Erythroblast (primary cell): Measurements from ENCODE around the gene MRPS5.

Experiments
- GATA1 ChIP-seq: IDR thresholded peaks from 2 replicates; pipeline ENCODE4 v1.6.1; 2011; ENCODE audit warnings: low read depth, mild to moderate bottlenecking, control low read depth, low read length, moderate library complexity
- POLR2A ChIP-seq: IDR thresholded peaks from 2 replicates; pipeline ENCODE4 v1.6.1; 2011; ENCODE audit warnings: mild to moderate bottlenecking, low read length

DNA sequence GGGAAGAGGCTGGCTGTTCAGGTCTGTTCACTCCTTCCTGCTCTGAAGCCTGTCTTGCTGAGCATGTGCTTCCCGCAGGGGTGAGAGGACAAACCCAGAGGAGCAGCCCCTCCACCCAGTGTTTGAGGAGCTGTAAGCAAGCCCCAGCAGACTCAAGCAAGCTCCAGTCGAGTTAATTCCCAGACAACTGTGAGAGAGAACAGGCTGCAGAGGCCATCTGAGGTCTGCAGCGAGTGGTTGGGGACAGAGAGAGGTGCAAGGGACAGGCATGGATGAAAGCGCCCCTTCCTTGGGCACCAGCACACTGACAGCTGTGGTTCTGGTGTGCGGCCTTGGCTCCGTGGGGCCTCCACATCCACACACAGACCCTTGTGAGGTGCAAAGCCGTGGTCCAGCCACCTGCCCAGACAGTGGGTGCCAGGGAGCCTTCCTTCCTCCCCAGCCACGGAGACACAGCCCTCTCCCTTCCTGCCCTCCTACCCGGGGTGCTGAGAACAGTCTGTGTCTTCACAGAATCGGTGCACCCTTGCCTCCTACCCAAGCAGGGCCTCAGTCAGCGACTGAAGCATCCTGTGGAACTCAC, 59.9 kb downstream of the MRPS5 start:
- no peak for TF ChIP-seq POLR2A
- TF ChIP-seq GATA1: no peak
